HG03469 (cell line): ENCODE measurements around the gene SLC26A1.
"Not testable (repeated sequence)": the region's sequence is repeated elsewhere in the genome, so short reads cannot be mapped to it uniquely, and the experiment has no call there.

Source experiments
- ATAC-seq: cut with Tn5 transposase; IDR thresholded peaks from one replicate; pipeline ENCODE4 v1.9.1; 2021; ENCODE audit warnings: mild to moderate bottlenecking, moderate library complexity, moderate number of reproducible peaks; ENCODE audit not compliant: unreplicated experiment

Gene SLC26A1

GRCh38 chr4:986428-986878, 6.8 kb downstream of the SLC26A1 start:
- no peak for ATAC-seq

- ATAC-seq, result no peak
Measured at GRCh38 chr4:985123-985830, 7.9 kb downstream of the SLC26A1 start.

GRCh38 chr4:984336-985054, 8.7 kb downstream of the SLC26A1 start:
- ATAC-seq, result no peak

- ATAC-seq, result no peak
Measured at GRCh38 chr4:982814-983213, 10.4 kb downstream of the SLC26A1 start.

GRCh38 chr4:982291-982690, 10.9 kb downstream of the SLC26A1 start:
- no peak for ATAC-seq

GRCh38 chr4:978957-979701, 14.1 kb downstream of the SLC26A1 start:
- no peak for ATAC-seq

GRCh38 chr4:976016-976415, 17.2 kb downstream of the SLC26A1 start:
- not testable (repeated sequence) for ATAC-seq

- no peak for ATAC-seq
Measured at GRCh38 chr4:974668-975067, 18.5 kb downstream of the SLC26A1 start.

- no peak for ATAC-seq
Measured at GRCh38 chr4:973431-974397, 19.5 kb downstream of the SLC26A1 start, which contains the start of gene DGKQ. Gene DGKQ, minus strand, starts transcription at chr4:973569. Its CDS starts 87 bp downstream, at chr4:973482.

- no peak for ATAC-seq
Measured at GRCh38 chr4:972651-973424, 20.4 kb downstream of the SLC26A1 start.

- no peak for ATAC-seq
Measured at GRCh38 chr4:971666-972500, 21.3 kb downstream of the SLC26A1 start.

- no peak for ATAC-seq
Measured at GRCh38 chr4:970854-971520, 22.2 kb downstream of the SLC26A1 start.

- ATAC-seq, result no peak
Measured at GRCh38 chr4:970046-970745, 23.0 kb downstream of the SLC26A1 start.

- no peak for ATAC-seq
Measured at GRCh38 chr4:968621-969394, 24.4 kb downstream of the SLC26A1 start.

- no peak for ATAC-seq
Measured at GRCh38 chr4:968221-968620, 25.0 kb downstream of the SLC26A1 start.

GRCh38 chr4:967113-968104, 25.8 kb downstream of the SLC26A1 start:
- ATAC-seq, result no peak
